Fibroblast of lung (primary cell): ENCODE data around the gene MAML2. TPM values are rescaled to one million over a fixed set of nuclear protein-coding genes. Genes with fewer than 3 reads are reported as not detected.
A peak's percentile ranks its signal among the peaks of the same experiment; 100 is the strongest.

ENCODE experiments used
- DNase-seq, 2 donors: peaks; one replicate each; pipeline versions ENCODE4 v3.0.0 to v3.0.0-alpha.2; 2010; ENCODE audit warnings: low read depth in 2 of 2
- H2AFZ ChIP-seq: 2 replicates; pipeline ENCODE4 v1.5.1; 2012; ENCODE audit warnings: low read length, control low read depth, inconsistent platforms
- H3K27ac ChIP-seq: 2 replicates; pipeline ENCODE4 v1.5.1; 2011; ENCODE audit warnings: low read length, control low read depth; ENCODE audit not compliant: insufficient read depth
- H3K27me3 ChIP-seq: 2 replicates; pipeline ENCODE4 v1.5.1; 2011; ENCODE audit warnings: mild to moderate bottlenecking, low read length; ENCODE audit not compliant: control insufficient read depth, insufficient read depth
- H3K36me3 ChIP-seq: 2 replicates; pipeline ENCODE4 v1.5.1; 2011; ENCODE audit warnings: low read length; ENCODE audit not compliant: control insufficient read depth, insufficient read depth
- H3K4me1 ChIP-seq: 2 replicates; pipeline ENCODE4 v1.5.1; 2011; ENCODE audit warnings: low read length; ENCODE audit not compliant: control insufficient read depth, insufficient read depth; ENCODE audit errors: extremely low read depth
- H3K4me2 ChIP-seq: 2 replicates; pipeline ENCODE4 v1.5.1; 2011; ENCODE audit warnings: low read length, control low read depth; ENCODE audit not compliant: insufficient read depth; ENCODE audit errors: extremely low read depth
- H3K4me3 ChIP-seq, 4 experiments: fragments of 200-600 bp in 1 of 4; sonication (generic) in 1 of 4; replicated peaks in 1 of 4; 2 replicates each; pipeline ENCODE4 v1.5.1; 2011 to 2016; ENCODE audit warnings: low read length in 4 of 4, low read depth in 3 of 4, mild to moderate bottlenecking in 3 of 4, control low read depth in 2 of 4, inconsistent platforms in 1 of 4, mixed read lengths in 1 of 4; ENCODE audit not compliant: insufficient read depth in 1 of 4; ENCODE audit errors: control extremely low read depth in 1 of 4
- H3K79me2 ChIP-seq: 2 replicates; pipeline ENCODE4 v1.5.1; 2012; ENCODE audit warnings: mild to moderate bottlenecking, low read length, inconsistent platforms; ENCODE audit not compliant: control insufficient read depth, insufficient read depth
- H3K9ac ChIP-seq: 2 replicates; pipeline ENCODE4 v1.5.1; 2011; ENCODE audit warnings: mild to moderate bottlenecking, low read length, control low read depth; ENCODE audit not compliant: insufficient read depth
- H3K9me3 ChIP-seq: 2 replicates; pipeline ENCODE4 v1.5.1; 2012; ENCODE audit warnings: low read depth, low read length; ENCODE audit not compliant: control insufficient read depth, insufficient read depth
- H4K20me1 ChIP-seq: 2 replicates; pipeline ENCODE4 v1.5.1; 2011; ENCODE audit warnings: low read length; ENCODE audit not compliant: control insufficient read depth, insufficient read depth; ENCODE audit errors: extremely low read depth
- CTCF ChIP-seq, 2 donors: IDR thresholded peaks in 1 of 2; conservative IDR thresholded peaks in 1 of 2; 1 replicate in 1 of 2; 2 replicates in 1 of 2; pipeline ENCODE4 v1.5.1; 2011 to 2012; ENCODE audit warnings: low read length in 2 of 2, control low read depth in 1 of 2, inconsistent platforms in 1 of 2, low read depth in 1 of 2, mild to moderate bottlenecking in 1 of 2
- EZH2 ChIP-seq: IDR thresholded peaks from 2 replicates; pipeline ENCODE4 v1.5.1; 2012; ENCODE audit warnings: low read length, control low read depth, mild to moderate bottlenecking; ENCODE audit errors: missing control alignments
- polyA plus RNA-seq, 2 donors: library from polyadenylated mRNA; depleted of rRNA in 1 of 2; stranded (reverse) in 1 of 2; unstranded in 1 of 2; fragments of >200 nt; gene quantifications; 2 replicates each; pipeline ENCODE4 v1.2.1, GENCODE V29; 2011 to 2012; ENCODE audit warnings: missing spikeins in 1 of 2
- total RNA-seq: library from RNA; depleted of rRNA; stranded (reverse); fragments of >200 nt; gene quantifications from 2 replicates; pipeline ENCODE4 v1.2.1, GENCODE V29; 2014

The MAML2 gene
- total and polyA plus RNA-seq, 2 donors (not counting 1 experiment from before 2014, with no cell fraction given) = 13.0 to 19.0 TPM

DNA sequence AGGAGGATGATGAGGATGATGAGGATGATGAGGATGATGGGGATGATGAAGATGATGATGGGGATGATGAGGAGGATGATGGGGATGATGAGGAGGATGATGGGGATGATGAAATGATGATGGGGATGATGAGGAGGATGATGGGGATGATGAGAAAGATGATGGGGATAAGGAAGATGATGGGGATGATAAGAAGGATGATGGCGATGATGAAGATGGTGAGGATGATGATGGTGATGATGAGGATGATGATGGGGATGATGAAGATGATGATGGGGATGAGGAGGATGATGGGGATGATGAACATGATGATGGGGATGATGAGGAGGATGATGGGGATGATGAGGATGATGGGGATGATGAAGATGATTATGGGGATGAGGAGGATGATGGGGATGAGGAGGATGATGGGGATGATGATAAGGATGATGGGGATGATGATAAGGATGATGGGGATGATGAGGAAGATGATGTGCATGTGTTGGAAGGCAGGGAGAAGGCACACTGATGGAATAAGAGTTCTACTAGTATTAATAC, 340.2 kb downstream of the MAML2 start:
- no peak overlapping the region for H3K27ac ChIP-seq
- H3K27me3 ChIP-seq = no peaks in the 10 kb centered on the region
- no peaks in the 10 kb centered on the region for H3K36me3 ChIP-seq
- H3K4me2 ChIP-seq = no peak overlapping the region
- no peak for DNase-seq
- peaks cover 9% of the 10 kb centered on the region for H3K4me1 ChIP-seq
- no peak for TF ChIP-seq CTCF (conservative IDR thresholded peaks at IDR 0.05 in 1 of 2, IDR thresholded peaks at IDR 0.05 in 1 of 2; ENCODE audit: low read depth in 1 of 2, low read length in 2 of 2)
- TF ChIP-seq EZH2 = no peak
- H2AFZ ChIP-seq = no peak overlapping the region
- H3K4me3 ChIP-seq = no peak overlapping the region
- no peak overlapping the region for H3K9ac ChIP-seq
- no peaks in the 10 kb centered on the region for H3K9me3 ChIP-seq
- H4K20me1 ChIP-seq = no peaks in the 10 kb centered on the region
- H3K79me2 ChIP-seq = no peaks in the 10 kb centered on the region

GRCh38 chr11:96002339-96002738, 340.7 kb downstream of the MAML2 start:
- H3K27ac ChIP-seq = no peak overlapping the region
- DNase-seq = no peak

DNA sequence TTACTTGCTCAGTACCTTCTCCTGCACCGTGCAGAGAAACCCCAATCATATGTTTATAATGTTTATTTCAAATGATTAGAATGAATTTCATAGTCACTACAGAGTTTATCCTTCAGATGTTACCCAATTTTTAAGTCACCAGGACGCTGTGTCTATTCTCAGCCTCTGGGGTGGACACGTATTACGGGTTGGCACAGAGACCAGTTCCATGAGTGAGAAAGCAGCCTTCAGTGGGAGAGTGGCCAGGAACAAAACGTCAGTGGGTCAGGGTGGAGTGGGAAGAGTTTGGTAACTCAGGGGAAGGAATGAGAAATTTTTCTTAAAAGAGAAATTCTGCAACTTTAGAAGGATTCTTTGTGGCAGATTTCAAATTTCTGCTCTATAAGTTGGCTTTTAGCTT, 342.0 kb downstream of the MAML2 start:
- Histone ChIP-seq H3K36me3 (no peaks in the 10 kb centered on the region), H4K20me1 (no peaks in the 10 kb centered on the region), H3K27ac (peak overlapping the region; percentile 30), H3K4me1 (peaks cover 13% of the 10 kb centered on the region), H3K79me2 (no peaks in the 10 kb centered on the region), H2AFZ (no peak overlapping the region), H3K9ac (no peak overlapping the region), H3K4me2 (peak overlapping the region; percentile 55), H3K27me3 (no peaks in the 10 kb centered on the region), H3K4me3 (peak overlapping the region in 2 of 4 experiments; percentile 2 to 29), H3K9me3 (no peaks in the 10 kb centered on the region)
- peak; percentile 64 to 99 for DNase-seq
- TF ChIP-seq EZH2 (no peak), CTCF (conservative IDR thresholded peaks at IDR 0.05 in 1 of 2, IDR thresholded peaks at IDR 0.05 in 1 of 2; ENCODE audit: low read depth in 1 of 2, low read length in 2 of 2) (no peak)

More at GRCh38 chr11:96002339-96002738, 340.7 kb downstream of the MAML2 start:
- Histone ChIP-seq H2AFZ (no peak overlapping the region), H3K4me2 (no peak overlapping the region), H3K79me2 (no peaks in the 10 kb centered on the region), H4K20me1 (no peaks in the 10 kb centered on the region), H3K4me3 (no peak overlapping the region), H3K9me3 (no peaks in the 10 kb centered on the region), H3K9ac (no peak overlapping the region), H3K4me1 (peaks cover 9% of the 10 kb centered on the region), H3K36me3 (no peaks in the 10 kb centered on the region), H3K27me3 (no peaks in the 10 kb centered on the region)
- no peak for TF ChIP-seq EZH2
- no peak for TF ChIP-seq CTCF (conservative IDR thresholded peaks at IDR 0.05 in 1 of 2, IDR thresholded peaks at IDR 0.05 in 1 of 2; ENCODE audit: low read depth in 1 of 2, low read length in 2 of 2)
